ENCODE measurements around the gene UTS2B. TPM values are rescaled to one million over a fixed set of nuclear protein-coding genes. Genes with fewer than 3 reads are reported as not detected.

UTS2B gene
- total RNA-seq, 1 donor from 2014 or later, result 0.75 TPM

GRCh38 chr3:191336833-191337232, 6.5 kb upstream of the UTS2B start:
- Histone ChIP-seq H3K4me3 (no peak overlapping the region), H3K9me3 (no peaks in the 10 kb centered on the region), H3K27me3 (no peaks in the 10 kb centered on the region), H3K4me1 (peaks cover 41% of the 10 kb centered on the region), H3K27ac (no peak overlapping the region), H3K36me3 (no peaks in the 10 kb centered on the region)
- intact Hi-C loops (cut with DNase I), result no loop called here
- TF ChIP-seq CTCF (IDR thresholded peaks at IDR 0.05), result no peak
- ATAC-seq (no peak), DNase-seq (no peak)

GRCh38 chr3:191334346-191334893, 4.1 kb upstream of the UTS2B start:
- intact Hi-C loops (cut with DNase I), result no loop called here
- Histone ChIP-seq H3K4me1 (peaks cover 46% of the 10 kb centered on the region), H3K36me3 (no peaks in the 10 kb centered on the region), H3K4me3 (no peak overlapping the region), H3K27me3 (no peaks in the 10 kb centered on the region), H3K9me3 (no peaks in the 10 kb centered on the region), H3K27ac (no peak overlapping the region)
- TF ChIP-seq CTCF (IDR thresholded peaks at IDR 0.05), result no peak
- ATAC-seq, result no peak
- DNase-seq, result no peak

GRCh38 chr3:191333298-191333880, 3.1 kb upstream of the UTS2B start:
- no peak overlapping the region for H3K27ac ChIP-seq
- H3K36me3 ChIP-seq, result no peaks in the 10 kb centered on the region
- no peak overlapping the region for H3K4me3 ChIP-seq
- ATAC-seq (no peak), DNase-seq (no peak)
- no peaks in the 10 kb centered on the region for H3K9me3 ChIP-seq
- intact Hi-C loops (cut with DNase I), result no loop called here
- TF ChIP-seq CTCF (IDR thresholded peaks at IDR 0.05), result no peak
- H3K27me3 ChIP-seq, result no peaks in the 10 kb centered on the region
- peaks cover 41% of the 10 kb centered on the region for H3K4me1 ChIP-seq

GRCh38 chr3:191331388-191331787, 1.1 kb upstream of the UTS2B start:
- peak overlapping the region; percentile 91 for H3K4me3 ChIP-seq
- H3K27me3 ChIP-seq, result no peaks in the 10 kb centered on the region
- intact Hi-C loops (cut with DNase I), result no loop called here
- no peaks in the 10 kb centered on the region for H3K9me3 ChIP-seq
- ATAC-seq (no peak), DNase-seq (no peak)
- peak overlapping the region; percentile 93 for H3K27ac ChIP-seq
- TF ChIP-seq CTCF (IDR thresholded peaks at IDR 0.05), result no peak
- H3K36me3 ChIP-seq, result no peaks in the 10 kb centered on the region
- H3K4me1 ChIP-seq, result peaks cover 43% of the 10 kb centered on the region

- Histone ChIP-seq H3K27ac (peak overlapping the region; percentile 93), H3K4me3 (peak overlapping the region; percentile 91), H3K4me1 (peaks cover 43% of the 10 kb centered on the region), H3K27me3 (no peaks in the 10 kb centered on the region), H3K36me3 (no peaks in the 10 kb centered on the region), H3K9me3 (no peaks in the 10 kb centered on the region)
- no peak for DNase-seq
- intact Hi-C loops (cut with DNase I), result no loop called here
- no peak for TF ChIP-seq CTCF (IDR thresholded peaks at IDR 0.05)
- ATAC-seq, result no peak
These were observed 263 bp upstream of the UTS2B start for GRCh38 chr3:191330530-191331048.

All from upper lobe of right lung (tissue), 1 donor.